ENCODE data around the gene CTIF.

Gene CTIF

GRCh38 chr18:48800876-48801727 is 262.3 kb downstream of the CTIF start:
- Histone ChIP-seq H4K8ac (ENCODE audit: low read length) (no peak overlapping the region), H2BK120ac (ENCODE audit: low read depth, low read length) (no peak overlapping the region), H2BK15ac (ENCODE audit: low read depth, poor library complexity, severe bottlenecking) (no peak overlapping the region), H2AK5ac (ENCODE audit: low read length, severe bottlenecking) (no peak overlapping the region), H3K79me1 (replicated peaks; ENCODE audit: low read length, poor library complexity, severe bottlenecking) (peaks cover 13% of the 10 kb centered on the region), H3K4me1 (ENCODE audit: control insufficient read depth, insufficient read depth, low read depth, low read length) (peaks cover 5% of the 10 kb centered on the region), H3K4me2 (ENCODE audit: low read length, poor library complexity, severe bottlenecking) (no peak overlapping the region), H3K14ac (ENCODE audit: low read length in 2 of 2) (peak overlapping the region in 1 of 2 experiments; percentile 19), H2BK5ac (ENCODE audit: low read depth, low read length, poor library complexity, severe bottlenecking) (no peak overlapping the region), H3K23ac (ENCODE audit: low read length in 2 of 2) (no peak overlapping the region), H3K4ac (ENCODE audit: low read depth in 1 of 2, low read length in 2 of 2) (no peak overlapping the region), H4K91ac (ENCODE audit: low read length) (no peak overlapping the region), H3K18ac (ENCODE audit: low read depth in 1 of 2, low read length in 2 of 2) (no peak overlapping the region), H3K9me3 (ENCODE audit: control insufficient read depth, low read length) (no peaks in the 10 kb centered on the region), H2BK12ac (ENCODE audit: low read length in 2 of 2) (no peak overlapping the region), H3K27me3 (ENCODE audit: control insufficient read depth in 1 of 2, insufficient read depth in 1 of 2, low read length in 2 of 2) (no peaks in the 10 kb centered on the region), H3K36me3 (ENCODE audit: control insufficient read depth in 1 of 2, insufficient read depth in 2 of 2, low read depth in 1 of 2, low read length in 2 of 2) (peaks cover 40 to 77% of the 10 kb centered on the region in 2 experiments), H3K4me3 (ENCODE audit: insufficient read depth in 1 of 2, low read depth in 1 of 2, low read length in 2 of 2) (no peak overlapping the region), H2AFZ (ENCODE audit: low read depth, low read length) (no peak overlapping the region), H3K9ac (ENCODE audit: low read length) (peak overlapping the region; percentile 28), H3K27ac (ENCODE audit: low read length, poor library complexity, severe bottlenecking) (no peak overlapping the region)
- DNase-seq, result peak; percentile 37
- 82% methylated on average over 14 of the region's 14 CpGs for WGBS

GRCh38 chr18:48801728-48802542 is 263.1 kb downstream of the CTIF start:
- H3K23ac ChIP-seq (ENCODE audit: low read length in 2 of 2), result no peak overlapping the region
- peak overlapping the region; percentile 28 for H3K9ac ChIP-seq (ENCODE audit: low read length)
- peaks cover 14% of the 10 kb centered on the region for H3K79me1 ChIP-seq (replicated peaks; ENCODE audit: low read length, poor library complexity, severe bottlenecking)
- no peak overlapping the region for H2AFZ ChIP-seq (ENCODE audit: low read depth, low read length)
- H4K8ac ChIP-seq (ENCODE audit: low read length), result no peak overlapping the region
- no peak overlapping the region for H3K4me2 ChIP-seq (ENCODE audit: low read length, poor library complexity, severe bottlenecking)
- H3K9me3 ChIP-seq (ENCODE audit: control insufficient read depth, low read length), result no peaks in the 10 kb centered on the region
- H3K36me3 ChIP-seq (ENCODE audit: control insufficient read depth in 1 of 2, insufficient read depth in 2 of 2, low read depth in 1 of 2, low read length in 2 of 2), result peaks cover 40 to 72% of the 10 kb centered on the region in 2 experiments
- no peak overlapping the region for H2AK5ac ChIP-seq (ENCODE audit: low read length, severe bottlenecking)
- no peak overlapping the region for H3K4me3 ChIP-seq (ENCODE audit: insufficient read depth in 1 of 2, low read depth in 1 of 2, low read length in 2 of 2)
- no peak overlapping the region for H2BK5ac ChIP-seq (ENCODE audit: low read depth, low read length, poor library complexity, severe bottlenecking)
- H3K4me1 ChIP-seq (ENCODE audit: control insufficient read depth, insufficient read depth, low read depth, low read length), result peaks cover 7% of the 10 kb centered on the region
- no peak overlapping the region for H3K27ac ChIP-seq (ENCODE audit: low read length, poor library complexity, severe bottlenecking)
- H2BK12ac ChIP-seq (ENCODE audit: low read length in 2 of 2), result no peak overlapping the region
- no peak for DNase-seq
- H3K27me3 ChIP-seq (ENCODE audit: control insufficient read depth in 1 of 2, insufficient read depth in 1 of 2, low read length in 2 of 2), result no peaks in the 10 kb centered on the region
- H3K14ac ChIP-seq (ENCODE audit: low read length in 2 of 2), result no peak overlapping the region
- peak overlapping the region; percentile 38 for H2BK15ac ChIP-seq (ENCODE audit: low read depth, poor library complexity, severe bottlenecking)
- no peak overlapping the region for H3K4ac ChIP-seq (ENCODE audit: low read depth in 1 of 2, low read length in 2 of 2)
- H3K18ac ChIP-seq (ENCODE audit: low read depth in 1 of 2, low read length in 2 of 2), result no peak overlapping the region
- 96% methylated on average over 7 of the region's 7 CpGs for WGBS
- H4K91ac ChIP-seq (ENCODE audit: low read length), result no peak overlapping the region
- H2BK120ac ChIP-seq (ENCODE audit: low read depth, low read length), result no peak overlapping the region

GRCh38 chr18:48802543-48803290 is 263.9 kb downstream of the CTIF start:
- DNase-seq, result no peak
- H3K9me3 ChIP-seq (ENCODE audit: control insufficient read depth, low read length), result no peaks in the 10 kb centered on the region
- H3K4ac ChIP-seq (ENCODE audit: low read depth in 1 of 2, low read length in 2 of 2), result no peak overlapping the region
- H3K79me1 ChIP-seq (replicated peaks; ENCODE audit: low read length, poor library complexity, severe bottlenecking), result peaks cover 13% of the 10 kb centered on the region
- H3K14ac ChIP-seq (ENCODE audit: low read length in 2 of 2), result no peak overlapping the region
- no peak overlapping the region for H2BK5ac ChIP-seq (ENCODE audit: low read depth, low read length, poor library complexity, severe bottlenecking)
- no peak overlapping the region for H2AK5ac ChIP-seq (ENCODE audit: low read length, severe bottlenecking)
- no peak overlapping the region for H3K4me3 ChIP-seq (ENCODE audit: insufficient read depth in 1 of 2, low read depth in 1 of 2, low read length in 2 of 2)
- no peak overlapping the region for H2BK15ac ChIP-seq (ENCODE audit: low read depth, poor library complexity, severe bottlenecking)
- H2AFZ ChIP-seq (ENCODE audit: low read depth, low read length), result no peak overlapping the region
- H2BK12ac ChIP-seq (ENCODE audit: low read length in 2 of 2), result no peak overlapping the region
- H3K9ac ChIP-seq (ENCODE audit: low read length), result no peak overlapping the region
- no peaks in the 10 kb centered on the region for H3K27me3 ChIP-seq (ENCODE audit: control insufficient read depth in 1 of 2, insufficient read depth in 1 of 2, low read length in 2 of 2)
- WGBS, result 80% methylated on average over 11 of the region's 11 CpGs
- peaks cover 40 to 68% of the 10 kb centered on the region in 2 experiments for H3K36me3 ChIP-seq (ENCODE audit: control insufficient read depth in 1 of 2, insufficient read depth in 2 of 2, low read depth in 1 of 2, low read length in 2 of 2)
- H3K4me2 ChIP-seq (ENCODE audit: low read length, poor library complexity, severe bottlenecking), result no peak overlapping the region
- no peak overlapping the region for H3K27ac ChIP-seq (ENCODE audit: low read length, poor library complexity, severe bottlenecking)
- no peak overlapping the region for H4K8ac ChIP-seq (ENCODE audit: low read length)
- no peak overlapping the region for H3K18ac ChIP-seq (ENCODE audit: low read depth in 1 of 2, low read length in 2 of 2)
- H3K4me1 ChIP-seq (ENCODE audit: control insufficient read depth, insufficient read depth, low read depth, low read length), result peaks cover 7% of the 10 kb centered on the region
- no peak overlapping the region for H2BK120ac ChIP-seq (ENCODE audit: low read depth, low read length)
- H3K23ac ChIP-seq (ENCODE audit: low read length in 2 of 2), result no peak overlapping the region
- H4K91ac ChIP-seq (ENCODE audit: low read length), result no peak overlapping the region

All from mesenchymal stem cell (in vitro differentiated cells and primary cell).